Coronary artery (tissue), 2 donors: ENCODE results near the gene LARGE2.

Source experiments
- DNase-seq: peaks from one replicate; pipeline ENCODE4 v3.0.0-alpha.2; 2017; ENCODE audit warnings: low spot score
- H3K27ac ChIP-seq, 2 donors: fragments of 200-600 bp; sonication (generic); one replicate each; pipeline ENCODE4 v1.5.1; 2016 to 2019
- H3K4me3 ChIP-seq: fragments of 200-600 bp; sonication (generic); 2 replicates; pipeline ENCODE4 v1.5.1; 2016; ENCODE audit warnings: mild to moderate bottlenecking, moderate library complexity
- CTCF ChIP-seq: fragments of 200-600 bp; sonication (generic); IDR thresholded peaks from one replicate; pipeline ENCODE4 v1.5.1; 2019; ENCODE audit warnings: antibody characterized with exemption

LARGE2 gene

GRCh38 chr11:45931739-45932138 lies 9.3 kb downstream of the LARGE2 start:
- Histone ChIP-seq H3K27ac (no peak overlapping the region), H3K4me3 (no peak overlapping the region)
- no peak for TF ChIP-seq CTCF
- DNase-seq = peak; percentile 69

GRCh38 chr11:45932217-45932616 lies 9.8 kb downstream of the LARGE2 start:
- no peak for DNase-seq
- no peak overlapping the region for H3K4me3 ChIP-seq

DNA sequence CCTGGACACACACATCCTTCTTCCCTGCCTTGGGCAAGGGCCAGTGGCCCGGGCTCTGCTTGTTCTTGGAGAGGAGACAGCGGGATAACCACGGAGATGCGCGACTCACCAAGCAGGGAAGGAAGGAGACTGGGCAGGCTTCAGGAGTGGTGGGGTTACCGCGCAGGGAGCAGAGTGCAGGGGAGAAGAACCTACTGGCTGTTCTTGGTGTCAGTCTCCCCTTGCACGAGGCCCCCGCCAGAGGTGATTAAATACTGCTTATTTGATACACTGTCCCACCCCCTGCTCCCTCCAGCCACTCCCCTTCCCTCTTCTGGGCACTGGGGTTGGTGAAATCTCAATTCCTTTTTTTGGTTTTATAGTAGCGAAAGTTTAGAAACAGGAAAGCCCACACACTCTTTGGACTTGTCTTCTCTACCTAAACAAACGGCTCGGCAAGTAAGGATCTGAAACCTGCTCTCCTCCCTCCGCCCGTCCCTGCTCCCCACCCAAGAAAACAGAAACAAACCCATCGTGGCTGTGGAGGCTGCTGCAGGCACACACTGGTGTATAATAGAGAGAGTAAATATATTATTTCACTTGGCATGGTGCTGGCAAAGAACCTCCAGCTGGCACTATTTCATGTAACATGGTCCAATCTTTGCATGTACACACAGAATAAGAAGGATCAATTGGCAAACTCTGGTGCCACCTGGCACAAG lies 10.8 kb downstream of the LARGE2 start:
- H3K4me3 ChIP-seq = no peak overlapping the region
- DNase-seq = no peak
- no peak overlapping the region for H3K27ac ChIP-seq
- no peak for TF ChIP-seq CTCF

More at GRCh38 chr11:45932217-45932616, 9.8 kb downstream of the LARGE2 start:
- H3K27ac ChIP-seq = no peak overlapping the region
- no peak for TF ChIP-seq CTCF

- Histone ChIP-seq H3K27ac (no peak overlapping the region), H3K4me3 (no peak overlapping the region)
- no peak for TF ChIP-seq CTCF
- no peak for DNase-seq
These were observed 11.6 kb downstream of the LARGE2 start for GRCh38 chr11:45933846-45934579.

GRCh38 chr11:45934580-45935318 lies 12.3 kb downstream of the LARGE2 start:
- DNase-seq = no peak
- no peak overlapping the region for H3K27ac ChIP-seq
- no peak overlapping the region for H3K4me3 ChIP-seq
- TF ChIP-seq CTCF = no peak

GRCh38 chr11:45935349-45936064 lies 13.1 kb downstream of the LARGE2 start:
- no peak overlapping the region for H3K4me3 ChIP-seq
- TF ChIP-seq CTCF = no peak
- H3K27ac ChIP-seq = no peak overlapping the region
- no peak for DNase-seq
